HG03103 (cell line): ENCODE results near the gene EBF4.

Source experiments
- ATAC-seq: cut with Tn5 transposase; IDR thresholded peaks from one replicate; pipeline ENCODE4 v1.9.1; 2021; ENCODE audit warnings: low read depth; ENCODE audit not compliant: unreplicated experiment

EBF4 gene, protein sequence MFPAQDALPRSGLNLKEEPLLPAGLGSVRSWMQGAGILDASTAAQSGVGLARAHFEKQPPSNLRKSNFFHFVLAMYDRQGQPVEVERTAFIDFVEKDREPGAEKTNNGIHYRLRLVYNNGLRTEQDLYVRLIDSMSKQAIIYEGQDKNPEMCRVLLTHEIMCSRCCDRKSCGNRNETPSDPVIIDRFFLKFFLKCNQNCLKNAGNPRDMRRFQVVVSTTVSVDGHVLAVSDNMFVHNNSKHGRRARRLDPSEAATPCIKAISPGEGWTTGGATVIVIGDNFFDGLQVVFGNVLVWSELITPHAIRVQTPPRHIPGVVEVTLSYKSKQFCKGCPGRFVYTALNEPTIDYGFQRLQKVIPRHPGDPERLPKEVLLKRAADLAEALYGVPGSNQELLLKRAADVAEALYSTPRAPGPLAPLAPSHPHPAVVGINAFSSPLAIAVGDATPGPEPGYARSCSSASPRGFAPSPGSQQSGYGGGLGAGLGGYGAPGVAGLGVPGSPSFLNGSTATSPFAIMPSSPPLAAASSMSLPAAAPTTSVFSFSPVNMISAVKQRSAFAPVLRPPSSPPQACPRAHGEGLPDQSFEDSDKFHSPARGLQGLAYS

GRCh38 chr20:2692036-2692885 lies at the start of gene EBF4:
TSS of gene EBF4 (plus strand) at chr20:2692780. CDS start at chr20:2693646, 866 bp downstream.
- no peak for ATAC-seq

DNA sequence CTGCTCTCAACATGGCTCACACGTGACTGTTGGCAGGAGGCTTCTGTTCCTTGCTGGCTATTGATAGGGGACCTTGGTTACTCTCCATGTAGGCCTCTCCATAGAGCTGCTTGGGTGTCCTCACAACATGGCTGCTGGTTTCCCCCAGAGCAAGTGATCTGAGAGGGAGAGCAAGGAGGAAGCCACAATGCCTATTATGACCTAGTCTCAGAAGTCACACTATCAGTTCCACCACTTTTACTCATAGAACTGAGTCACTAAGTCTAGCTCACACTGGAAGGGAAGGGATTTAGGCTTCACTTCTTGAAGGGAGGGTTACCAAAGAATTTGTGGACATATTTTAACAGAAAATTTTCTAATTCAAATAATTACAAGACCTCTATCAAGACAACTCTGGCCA lies 48.9 kb upstream of the EBF4 start:
- no peak for ATAC-seq

- ATAC-seq, result peak; percentile 72
These were observed 40.5 kb upstream of the EBF4 start, which contains the start of gene NOP56 for GRCh38 chr20:2651772-2652723. TSS of gene NOP56 (plus strand) at chr20:2652632. CDS start at chr20:2652661, 29 bp downstream.

- peak; percentile 35 for ATAC-seq
These were observed 39.6 kb upstream of the EBF4 start for GRCh38 chr20:2652724-2653555.

DNA sequence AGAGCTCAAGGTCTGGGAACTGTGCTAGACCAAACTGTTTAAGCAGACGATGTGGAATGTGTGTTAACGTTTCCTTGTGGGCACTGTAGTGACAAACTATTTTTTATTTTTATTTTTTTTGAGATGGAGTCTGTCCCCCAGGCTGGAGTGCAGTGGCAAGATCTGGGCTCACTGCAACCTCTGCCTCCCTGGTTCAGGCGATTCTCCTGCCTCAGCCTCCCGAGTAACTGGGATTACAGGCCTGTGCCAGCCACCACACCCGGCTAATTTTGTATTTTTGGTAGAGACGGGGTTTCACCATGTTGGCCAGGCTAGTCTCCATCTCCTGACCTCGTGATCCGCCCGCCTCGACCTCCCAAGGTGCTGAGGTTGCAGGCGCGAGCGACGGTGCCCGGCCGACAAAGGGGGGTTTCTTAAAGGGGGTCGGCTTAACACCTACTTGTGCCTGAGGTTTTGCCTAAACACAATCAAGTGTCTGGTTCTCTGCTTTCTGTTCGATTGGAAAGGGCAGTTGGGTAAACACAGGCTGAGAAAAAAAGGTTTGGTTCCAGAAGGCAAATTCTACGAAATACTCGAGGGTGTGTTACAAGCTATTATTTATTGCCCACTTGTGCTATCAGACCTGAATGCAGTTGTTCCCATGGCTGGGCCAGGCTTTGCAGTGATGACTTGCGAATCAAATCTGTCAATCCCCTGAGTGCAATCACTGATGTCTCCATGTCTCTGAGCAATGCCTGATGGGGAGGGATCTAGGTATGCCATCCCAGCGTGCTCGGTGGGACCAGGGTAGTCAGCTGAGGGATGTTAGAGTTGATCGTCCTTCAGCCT lies 38.8 kb upstream of the EBF4 start:
- no peak for ATAC-seq

DNA sequence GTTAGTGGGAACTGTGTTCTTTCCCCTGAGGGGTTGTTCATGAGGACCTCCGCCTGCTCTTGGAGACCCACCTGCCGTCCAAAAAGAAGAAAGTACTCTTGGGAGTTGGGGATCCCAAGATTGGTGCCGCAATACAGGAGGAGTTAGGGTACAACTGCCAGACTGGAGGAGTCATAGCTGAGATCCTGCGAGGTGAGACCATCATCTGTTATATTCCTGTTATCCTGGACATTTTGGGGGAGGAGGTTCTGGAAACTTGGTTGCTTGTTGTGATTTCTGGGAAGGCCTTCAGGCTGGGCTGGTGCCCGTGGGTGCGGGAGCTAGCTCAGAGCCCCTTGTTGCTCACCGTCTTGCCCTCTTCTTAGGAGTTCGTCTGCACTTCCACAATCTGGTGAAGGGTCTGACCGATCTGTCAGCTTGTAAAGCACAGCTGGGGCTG lies 38.2 kb upstream of the EBF4 start:
- ATAC-seq, result no peak

DNA sequence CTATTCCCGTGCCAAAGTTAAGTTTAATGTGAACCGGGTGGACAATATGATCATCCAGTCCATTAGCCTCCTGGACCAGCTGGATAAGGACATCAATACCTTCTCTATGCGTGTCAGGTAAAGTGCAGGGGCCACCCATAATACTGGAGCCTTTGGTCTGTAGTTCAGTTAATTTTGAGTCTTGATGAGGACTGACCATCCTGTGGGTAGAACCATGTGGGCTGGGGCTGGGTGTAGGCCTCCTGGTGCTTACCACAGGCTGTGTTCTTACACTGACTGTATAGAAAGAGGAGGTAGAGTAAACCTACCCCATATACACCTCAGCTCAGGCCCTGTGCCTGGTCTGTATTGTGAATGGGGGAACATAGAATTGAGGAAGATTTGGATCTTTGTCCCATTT lies 37.7 kb upstream of the EBF4 start:
- no peak for ATAC-seq

GRCh38 chr20:2655331-2656116 lies 37.1 kb upstream of the EBF4 start:
- no peak for ATAC-seq

GRCh38 chr20:2656471-2657117 lies 36.0 kb upstream of the EBF4 start:
- ATAC-seq, result no peak

DNA sequence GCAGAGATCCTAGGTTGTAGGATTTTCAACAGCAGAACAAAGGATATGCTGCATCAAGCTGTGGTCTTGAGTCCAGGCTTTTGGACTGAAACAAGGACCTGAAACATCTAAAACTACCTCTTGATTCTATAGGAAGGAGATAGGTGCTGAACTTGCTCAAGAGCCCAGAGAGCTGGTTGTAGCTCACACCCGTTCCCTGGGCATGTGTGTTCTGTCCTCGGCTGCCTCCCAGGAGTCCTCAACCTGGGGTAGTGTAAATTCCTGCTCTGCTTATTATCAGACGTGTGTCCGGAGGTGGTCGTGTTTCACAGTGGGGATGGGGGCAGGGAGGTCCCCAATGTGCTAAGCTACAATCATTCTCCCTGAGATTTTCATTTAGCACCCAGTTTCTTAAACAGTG lies 35.3 kb upstream of the EBF4 start:
- no peak for ATAC-seq

GRCh38 chr20:2657674-2658073 lies 34.9 kb upstream of the EBF4 start:
- ATAC-seq, result no peak

DNA sequence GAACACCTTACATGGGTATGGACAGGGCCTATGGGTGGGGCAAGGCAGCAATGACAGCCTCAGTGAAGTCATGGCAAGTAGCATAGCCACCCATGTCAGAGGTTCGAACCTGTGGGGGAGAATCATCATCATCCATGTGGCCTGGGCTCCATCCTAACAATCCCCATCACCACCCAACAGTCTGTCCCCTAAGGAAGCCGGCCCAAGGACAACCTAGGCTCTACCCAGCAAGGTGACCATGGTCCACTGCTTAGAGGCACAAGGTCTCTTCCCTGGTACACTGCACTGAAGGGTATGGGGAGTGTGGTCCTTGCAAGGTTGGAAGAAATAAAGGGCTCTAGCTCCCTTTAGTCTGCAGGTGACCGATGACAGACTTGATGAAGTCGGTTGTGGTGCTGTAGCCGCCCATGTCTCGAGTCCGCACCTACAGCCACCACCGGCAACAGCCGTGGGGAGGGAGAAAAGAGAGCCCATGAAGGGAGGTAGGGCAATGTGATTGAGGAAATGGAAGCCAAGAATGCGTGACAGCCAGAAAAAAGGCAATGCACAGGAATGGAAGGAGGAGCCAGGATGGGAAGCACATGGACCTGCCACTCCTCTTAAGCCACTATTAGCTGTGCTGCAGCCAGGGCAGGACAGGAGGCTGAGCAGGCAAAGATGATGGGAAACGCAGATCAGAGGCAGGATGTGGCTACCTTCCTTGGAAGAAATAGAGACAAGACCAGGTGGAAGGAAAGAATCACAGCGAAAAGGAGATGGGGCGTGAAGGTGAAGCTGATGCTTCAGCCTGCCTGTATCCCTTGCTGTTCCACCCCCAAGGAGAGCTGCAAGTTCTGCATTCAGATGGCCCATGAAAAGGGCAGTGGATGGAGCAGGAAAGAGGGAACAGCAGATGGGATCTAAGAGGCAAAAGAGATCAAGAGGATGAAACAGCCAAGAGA lies 33.9 kb upstream of the EBF4 start:
- no peak for ATAC-seq

- ATAC-seq, result no peak
These were observed 33.0 kb upstream of the EBF4 start for GRCh38 chr20:2659547-2659946.

DNA sequence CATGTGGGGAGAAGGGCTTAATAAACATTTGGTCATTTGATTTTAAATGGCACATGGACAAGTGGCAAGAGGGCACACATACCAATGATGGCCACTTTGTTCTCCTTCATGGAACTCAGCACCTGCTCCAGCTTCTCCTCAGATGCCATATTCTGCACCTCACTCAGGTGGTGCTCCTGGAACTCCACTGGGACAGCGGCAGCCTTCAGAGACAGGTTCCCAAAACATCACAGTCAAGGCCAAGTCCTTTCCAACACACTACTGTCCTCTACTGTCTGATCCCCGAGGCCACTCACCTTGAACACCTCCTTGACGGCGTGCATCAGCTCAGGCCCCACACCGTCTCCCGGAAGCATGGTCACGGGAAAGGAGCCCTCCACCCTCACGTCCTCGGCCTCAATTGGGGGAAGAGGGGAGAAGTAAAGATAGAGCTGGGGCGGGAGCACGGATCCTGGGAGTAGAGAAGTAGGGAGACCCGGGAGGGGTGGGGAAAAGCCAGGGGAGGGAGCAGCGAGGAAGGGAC lies 29.2 kb upstream of the EBF4 start:
- no peak for ATAC-seq

GRCh38 chr20:2663887-2664719 lies 28.5 kb upstream of the EBF4 start, which contains the start of gene IDH3B:
TSS of gene IDH3B (minus strand) at chr20:2664216. CDS start at chr20:2664188, 28 bp downstream.
- ATAC-seq, result peak; percentile 86
